Hippocampal formation (tissue), 2 donors: ENCODE data around the gene KCNK4.

Experiments
- DNase-seq, 2 donors: peaks; one replicate each; lab custom pipeline; 2025; lab: John Stamatoyannopoulos, UW

Gene KCNK4

DNA sequence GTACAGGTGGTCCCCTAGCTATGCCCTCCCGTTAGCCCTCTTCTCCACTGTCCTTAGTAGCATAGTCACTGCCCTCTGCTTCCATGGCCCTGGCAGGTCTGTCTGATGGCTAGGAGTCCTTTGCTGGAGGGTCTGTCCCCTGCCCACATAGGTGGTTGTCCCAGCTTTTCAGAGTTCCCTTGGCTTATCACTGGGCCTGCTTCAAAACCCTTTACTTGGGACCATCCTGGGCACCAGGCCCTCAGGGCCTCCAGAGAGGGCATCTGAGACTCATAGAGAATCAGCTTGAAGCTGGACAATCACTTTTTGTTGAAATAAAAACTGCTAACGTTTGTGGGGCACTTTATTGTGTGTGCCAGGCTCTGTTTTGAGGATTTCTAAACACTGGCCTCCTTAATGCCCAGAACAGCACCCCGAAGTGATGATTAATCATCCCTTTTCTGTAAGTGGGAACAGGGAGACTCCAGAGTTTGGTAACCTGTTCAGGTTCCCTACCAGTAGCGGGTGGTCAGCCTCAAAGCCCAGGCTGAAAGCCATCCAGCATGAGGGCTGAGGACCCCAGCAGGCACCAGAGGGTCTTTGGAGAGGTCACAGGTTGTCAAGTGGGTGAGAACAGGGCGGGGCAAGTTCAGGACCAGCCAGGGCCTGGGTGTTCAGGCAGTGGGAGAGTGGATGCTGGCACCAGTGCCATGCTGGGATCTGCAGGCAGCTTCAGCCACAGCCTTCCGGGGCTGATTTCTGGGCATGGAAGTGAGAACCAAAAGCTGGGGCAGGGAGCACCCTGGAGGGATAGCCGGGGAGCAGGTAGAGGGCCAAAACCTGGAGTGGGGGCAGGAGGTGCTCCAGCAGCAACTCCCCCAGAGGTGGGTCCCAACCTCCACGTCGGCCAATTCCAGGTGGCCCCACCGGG lies 495 bp upstream of the KCNK4 start:
- DNase-seq, result no peak

- no peak for DNase-seq
Observed at GRCh38 chr11:64291752-64292459, 804 bp downstream of the KCNK4 start.

GRCh38 chr11:64292460-64293254 lies 1.6 kb downstream of the KCNK4 start:
- no peak for DNase-seq

DNA sequence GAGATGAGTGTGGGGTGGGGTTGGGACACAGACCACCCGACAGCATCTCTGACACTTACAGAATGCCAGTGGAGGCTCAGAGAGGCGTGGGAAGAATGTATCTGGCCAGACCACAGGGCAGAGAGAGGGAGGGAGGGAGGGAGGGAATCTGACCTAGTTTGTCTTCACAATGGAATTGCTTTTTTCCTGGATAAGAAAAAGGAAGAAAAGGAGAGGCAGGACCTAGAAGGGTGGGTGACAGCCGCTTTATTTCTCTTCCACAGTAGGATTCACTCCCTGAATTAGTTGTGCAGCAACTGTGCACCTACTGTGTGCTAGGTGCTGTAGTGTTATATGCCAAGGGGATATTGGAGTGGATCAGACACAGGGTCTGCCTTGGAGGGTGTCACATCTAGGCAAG lies 3.7 kb downstream of the KCNK4 start:
- DNase-seq, result no peak

GRCh38 chr11:64295760-64296159 lies 4.7 kb downstream of the KCNK4 start:
- DNase-seq, result no peak

- no peak for DNase-seq
Observed at GRCh38 chr11:64296236-64296635, 5.1 kb downstream of the KCNK4 start.

- DNase-seq, result no peak
Observed at GRCh38 chr11:64296830-64297698, 6.0 kb downstream of the KCNK4 start.

GRCh38 chr11:64297699-64298358 lies 6.7 kb downstream of the KCNK4 start:
- no peak for DNase-seq

GRCh38 chr11:64298966-64299846 lies 8.1 kb downstream of the KCNK4 start:
- peak in 1 of 2 donors; percentile 64 for DNase-seq

DNA sequence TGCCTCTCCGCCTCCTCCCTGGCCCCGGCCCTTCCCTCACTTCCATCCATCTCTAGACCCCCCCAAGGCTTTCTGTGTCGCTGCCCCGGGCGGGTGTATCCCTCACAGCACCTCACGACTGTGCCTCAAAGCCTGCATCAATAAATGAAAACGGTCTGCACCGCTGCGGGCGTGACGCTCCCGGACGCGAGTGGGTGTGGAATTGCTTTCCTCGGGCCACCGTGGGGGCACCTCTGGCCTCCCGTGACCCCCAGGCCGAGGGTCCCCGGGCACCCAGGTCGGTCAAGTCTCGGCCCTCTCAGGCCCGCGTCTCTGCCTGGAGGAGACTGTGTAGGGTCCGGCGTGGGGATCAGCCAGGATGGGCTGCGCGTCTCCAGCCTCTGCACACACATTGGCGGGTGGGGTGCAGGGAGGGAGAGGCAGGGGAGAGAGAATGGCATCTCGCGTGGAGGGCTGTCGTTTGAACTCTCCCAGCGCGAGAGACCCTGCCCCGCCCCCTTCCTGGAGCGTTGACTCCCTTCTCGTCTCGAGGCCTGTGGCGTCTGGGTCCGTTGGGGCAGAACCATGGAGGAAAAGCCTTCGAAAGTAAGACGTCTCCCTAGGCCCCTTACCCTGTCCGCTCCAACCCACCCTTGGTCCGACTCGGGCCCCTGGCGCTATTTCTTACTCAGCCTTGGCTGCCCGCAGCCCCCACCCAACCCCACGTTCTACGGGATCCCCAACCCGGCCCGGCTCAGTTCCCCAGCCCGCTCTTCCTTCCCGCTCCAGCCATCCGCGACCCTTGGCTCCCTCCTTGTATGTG lies 8.9 kb downstream of the KCNK4 start, which contains the start of gene CATSPERZ:
Gene CATSPERZ (plus strand): TSS at position 512 of the 802 bp plus-strand sequence. CDS start 53 bp downstream, at position 565.
- no peak for DNase-seq

DNA sequence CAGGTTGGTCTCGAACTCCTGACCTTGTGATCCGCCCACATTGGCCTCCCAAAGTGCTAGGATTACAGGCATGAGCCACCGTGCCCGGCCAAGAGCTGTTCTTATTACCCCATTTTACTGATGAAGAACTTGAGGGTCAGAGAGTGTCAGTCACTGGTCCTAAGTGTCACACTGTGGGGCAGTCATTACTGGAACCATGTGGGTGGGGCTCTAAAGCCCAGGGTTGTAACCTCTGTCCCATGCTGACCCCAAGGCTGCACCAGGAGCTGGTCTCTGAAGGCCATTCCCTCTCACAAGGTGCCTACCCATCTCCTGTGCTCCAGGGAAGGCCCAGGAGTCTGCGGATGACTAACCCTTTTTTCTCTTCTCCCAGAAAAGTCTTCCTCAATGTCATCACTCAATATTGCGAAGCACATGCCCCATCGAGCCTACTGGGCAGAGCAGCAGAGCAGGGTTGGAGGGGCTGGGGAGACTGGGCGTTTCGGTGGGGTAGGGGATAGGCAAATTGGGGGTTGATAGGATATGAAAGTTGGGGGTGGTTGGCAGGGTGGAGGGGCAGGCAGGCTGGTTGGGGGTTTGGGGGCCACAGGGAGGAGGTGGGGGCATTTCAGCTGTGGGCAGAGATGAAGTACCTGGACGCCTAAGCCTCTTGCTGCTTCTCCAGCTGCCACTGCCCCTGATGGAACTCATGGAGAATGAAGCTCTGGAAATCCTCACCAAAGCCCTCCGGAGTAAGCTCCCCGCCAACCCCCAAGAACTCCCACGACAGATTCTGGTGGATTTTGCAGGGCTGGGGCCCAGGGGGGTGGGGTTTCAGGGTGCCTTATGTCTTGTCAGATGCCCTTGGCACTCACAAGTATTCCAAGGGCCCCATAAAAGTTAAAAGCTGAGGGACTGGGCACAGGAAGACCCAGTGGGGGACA lies 12.3 kb downstream of the KCNK4 start:
- no peak for DNase-seq

DNA sequence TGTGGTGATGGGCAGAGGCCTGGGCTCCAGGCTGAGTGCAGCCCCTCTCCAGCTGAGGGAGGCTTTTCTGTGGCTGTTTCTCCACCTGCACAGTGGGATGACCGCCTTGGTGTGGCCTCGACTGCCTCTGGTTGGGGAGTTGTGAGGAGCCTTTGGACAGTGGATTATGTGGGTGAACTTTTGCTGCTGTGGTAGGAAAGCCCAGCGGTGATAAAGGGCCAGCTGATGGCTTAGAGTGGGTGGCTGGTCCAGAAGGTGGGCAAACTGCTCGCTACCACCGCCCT lies 12.9 kb downstream of the KCNK4 start:
- no peak for DNase-seq

- DNase-seq, result peak; percentile 78 to 88
Observed at GRCh38 chr11:64304316-64305072, 13.4 kb downstream of the KCNK4 start.

DNA sequence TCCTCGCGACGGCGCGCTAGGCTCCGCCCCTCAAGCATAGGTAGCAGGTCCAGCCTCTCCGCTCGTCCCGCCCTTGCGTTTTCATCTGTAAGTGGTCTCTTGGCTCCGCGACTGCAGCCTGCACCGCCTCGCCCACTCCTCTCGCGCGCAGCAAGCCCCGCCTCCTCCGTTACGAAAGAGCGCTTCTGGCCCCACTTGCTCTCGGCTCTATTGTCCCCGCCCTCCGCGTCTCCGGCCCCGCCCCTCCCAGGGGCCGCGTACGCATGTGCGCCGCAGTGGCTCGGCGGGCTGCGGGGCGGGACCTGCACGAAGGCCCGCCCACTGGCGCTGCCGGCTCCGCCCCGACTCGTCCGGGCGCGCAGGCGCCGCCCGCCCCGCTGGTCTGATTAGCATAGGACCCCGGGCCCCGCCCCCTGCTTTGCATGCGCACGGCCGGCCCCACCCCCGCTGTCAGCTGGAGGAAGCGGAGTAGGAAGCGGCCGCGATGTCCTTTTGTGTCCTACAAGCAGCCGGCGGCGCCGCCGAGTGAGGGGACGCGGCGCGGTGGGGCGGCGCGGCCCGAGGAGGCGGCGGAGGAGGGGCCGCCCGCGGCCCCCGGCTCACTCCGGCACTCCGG lies 14.1 kb downstream of the KCNK4 start, which contains the start of gene ESRRA:
Gene ESRRA (plus strand): TSS at position 450 of the 616 bp plus-strand sequence. CDS start 1,656 bp downstream, outside the sequence.
- DNase-seq, result peak; percentile 97 to 99

DNA sequence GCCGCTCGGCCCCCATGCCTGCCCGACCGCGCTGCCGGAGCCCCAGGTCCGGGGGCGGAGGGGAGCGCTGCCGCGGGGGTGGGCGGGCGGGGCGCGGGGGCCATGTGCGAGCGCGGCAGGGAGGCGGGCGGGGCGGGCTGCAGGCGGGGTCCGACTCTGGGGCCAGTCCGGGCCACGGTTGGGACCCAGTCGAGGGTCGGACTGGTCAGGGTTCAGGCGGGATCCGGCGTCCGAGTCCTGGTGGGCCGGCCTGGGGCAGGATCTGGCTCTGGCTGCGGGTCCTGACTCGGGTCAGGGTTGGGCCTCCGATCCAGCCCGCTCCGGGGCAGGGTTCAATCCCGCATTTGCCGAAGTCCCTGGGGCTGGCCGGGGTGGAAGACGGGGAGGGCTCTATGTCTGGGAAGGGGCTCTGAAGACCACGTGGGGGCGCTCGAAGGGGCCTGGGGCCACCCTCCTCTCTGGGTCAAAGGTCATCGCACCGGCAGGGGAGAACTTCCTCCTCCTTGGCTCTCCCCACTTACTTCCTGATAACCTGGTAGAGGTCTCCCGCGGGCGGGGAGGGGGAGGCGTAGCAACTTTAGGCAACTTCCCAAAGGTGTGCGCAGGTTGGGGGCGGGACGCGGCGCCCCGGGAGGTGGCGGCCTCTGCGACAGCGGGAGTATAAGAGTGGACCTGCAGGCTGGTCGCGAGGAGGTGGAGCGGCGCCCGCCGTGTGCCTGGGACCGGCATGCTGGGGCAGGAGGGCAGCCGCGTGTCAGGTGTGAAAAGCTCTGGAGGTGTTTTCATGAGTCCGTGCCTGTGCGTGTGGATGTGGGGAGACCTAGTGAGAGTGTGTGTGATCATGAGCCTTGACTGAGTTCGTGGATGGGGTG lies 14.8 kb downstream of the KCNK4 start:
- DNase-seq, result peak in 1 of 2 donors; percentile 46

DNA sequence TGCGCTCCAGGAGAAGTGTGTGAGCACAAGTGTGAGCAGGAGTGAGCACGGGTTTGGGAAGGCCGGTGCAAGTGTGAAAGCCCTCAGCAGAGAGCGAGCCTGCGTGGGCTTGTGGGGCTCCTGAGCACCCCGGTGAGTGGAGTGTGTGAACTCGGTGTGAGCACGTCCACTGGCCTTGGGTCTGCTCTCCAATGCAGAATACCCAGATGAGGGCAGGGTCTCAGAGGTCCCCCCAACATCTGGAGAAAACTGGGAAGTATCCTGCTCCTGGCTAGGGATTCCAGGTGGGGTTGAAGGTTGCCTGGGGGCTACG lies 15.4 kb downstream of the KCNK4 start:
- no peak for DNase-seq
